GM12872 (cell line): Measurements from ENCODE around the gene CYTH3.

Experiments used
- CTCF ChIP-seq: IDR thresholded peaks from 3 replicates; pipeline ENCODE4 v1.5.1; 2011; ENCODE audit warnings: low read depth, mild to moderate bottlenecking, low read length, moderate library complexity; ENCODE audit not compliant: insufficient read depth

Gene CYTH3

DNA sequence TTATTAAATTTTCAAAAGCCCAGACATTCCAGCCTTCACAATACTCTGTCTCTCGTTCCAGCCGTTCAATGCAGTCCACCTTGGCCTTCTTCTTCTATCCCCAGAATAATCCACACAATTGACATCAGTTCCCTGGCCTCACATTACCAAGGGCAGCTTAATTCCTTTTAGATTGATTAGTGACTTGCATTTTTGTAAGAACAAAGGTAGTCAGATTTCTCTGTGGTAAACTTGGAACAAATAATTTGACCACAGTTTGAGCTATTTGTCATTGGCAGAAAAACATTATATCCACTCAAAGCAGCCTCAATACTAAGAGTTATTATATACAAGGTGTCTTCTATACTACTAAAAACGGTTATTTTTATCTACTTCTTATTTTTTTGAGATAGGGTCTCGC is 5.1 kb upstream of the CYTH3 start:
- TF ChIP-seq CTCF: no peak

GRCh38 chr7:6276911-6277408 is 4.5 kb upstream of the CYTH3 start:
- no peak for TF ChIP-seq CTCF

- no peak for TF ChIP-seq CTCF
Observed at GRCh38 chr7:6274743-6275142, 2.3 kb upstream of the CYTH3 start.

- TF ChIP-seq CTCF: no peak
Observed at GRCh38 chr7:6273917-6274630, 1.6 kb upstream of the CYTH3 start.

GRCh38 chr7:6273380-6273837 is 985 bp upstream of the CYTH3 start:
- no peak for TF ChIP-seq CTCF

GRCh38 chr7:6271694-6272440 is 557 bp downstream of the CYTH3 start:
- TF ChIP-seq CTCF: no peak

DNA sequence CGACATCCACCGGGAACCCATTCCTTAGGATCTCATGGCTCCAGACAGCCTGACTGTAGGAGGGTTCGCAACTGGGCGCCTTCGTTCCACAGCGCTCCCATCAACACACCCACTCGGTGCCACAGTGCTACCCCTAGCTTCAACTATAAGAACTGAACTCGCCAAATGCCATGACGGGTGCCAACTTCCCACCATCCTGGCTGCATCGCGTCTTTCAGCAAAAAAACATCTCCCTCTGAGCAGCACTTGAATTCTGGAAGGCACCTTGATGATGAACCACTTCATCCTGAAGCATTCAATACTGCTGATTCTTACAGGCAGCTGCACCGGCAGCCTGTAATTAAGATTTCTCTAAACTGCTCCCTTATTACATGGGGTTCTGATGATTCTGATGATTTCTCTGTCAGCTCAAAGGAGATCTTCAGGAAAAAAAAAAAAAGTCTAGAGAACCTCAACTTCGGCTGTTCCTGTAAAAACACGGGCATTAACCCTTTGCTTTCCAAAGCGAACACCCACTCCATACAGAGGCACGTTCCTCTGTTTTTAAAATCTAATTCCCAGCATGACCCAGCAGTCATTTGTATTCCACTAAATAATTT is 1.3 kb downstream of the CYTH3 start:
- peak; percentile 42; the same call in 2 of the 3 replicates for TF ChIP-seq CTCF
